Loucy (cell line): ENCODE results near the gene UBTD1.
"Not testable (repeated sequence)": the region's sequence is repeated elsewhere in the genome, so short reads cannot be mapped to it uniquely, and the experiment has no call there.

Experiments
- CTCF ChIP-seq: fragments of 200-600 bp; sonication (generic); conservative IDR thresholded peaks from 2 replicates; pipeline ENCODE4 v1.5.1; 2014; ENCODE audit warnings: mild to moderate bottlenecking, antibody characterized with exemption, low read length
- EZH2phosphoT487 ChIP-seq: fragments of 200-600 bp; IDR thresholded peaks from 2 replicates; pipeline ENCODE4 v1.6.1; 2018; ENCODE audit warnings: antibody characterized with exemption, mild to moderate bottlenecking, moderate library complexity, borderline replicate concordance

GRCh38 chr10:97555541-97555940 lies 56.8 kb downstream of the UBTD1 start:
- TF ChIP-seq CTCF, EZH2phosphoT487: not testable (repeated sequence)
